ENCODE measurements around the gene MED13L.
"Not testable (repeated sequence)": the region's sequence is repeated elsewhere in the genome, so short reads cannot be mapped to it uniquely, and the experiment has no call there.

MED13L gene

DNA sequence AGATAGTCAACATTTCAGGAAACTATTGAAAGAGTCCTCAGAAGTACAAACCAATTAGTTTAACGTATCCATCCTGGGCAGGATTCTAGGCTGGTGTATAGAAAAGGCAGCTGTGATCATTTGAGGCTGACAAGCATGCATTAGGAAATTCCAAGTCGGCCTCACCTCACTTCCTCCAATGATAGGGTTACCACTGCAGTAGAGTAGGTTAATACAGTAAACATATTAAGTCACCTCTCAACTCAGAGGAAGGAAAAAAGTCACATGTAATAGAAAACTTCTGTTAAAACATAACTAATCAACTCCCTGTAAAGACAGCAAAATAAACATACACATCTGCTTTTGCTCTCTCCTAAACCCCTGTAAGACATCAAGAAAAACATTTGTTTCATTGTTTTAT, 33.5 kb downstream of the MED13L start:
- no peak overlapping the region for H3K9ac ChIP-seq
- peaks cover 0 to 28% (median 14%) of the 10 kb centered on the region in 11 experiments; a peak in 16 of 22 replicates for H3K36me3 ChIP-seq
- TF ChIP-seq Cebpa-rat (IDR thresholded peaks at IDR 0.05), result no peak
- H4K20me1 ChIP-seq, result peaks cover 96 to 98% (median 98%) of the 10 kb centered on the region in 11 experiments
- no peaks in the 10 kb centered on the region for H3K27me3 ChIP-seq
- peak overlapping the region in 8 of 11 experiments; percentile 2 to 85 (median 19); a peak in 8 of 22 replicates for H3K4me2 ChIP-seq
- H3K4me3 ChIP-seq, result no peak overlapping the region
- H3K27ac ChIP-seq, result no peak overlapping the region
- H3K9me3 ChIP-seq (replicated peaks in 1 of 11), result peaks cover 0 to 13% (median under 1%) of the 10 kb centered on the region in 11 experiments; a peak in 8 of 22 replicates
- peaks cover 7 to 93% (median 29%) of the 10 kb centered on the region in 10 experiments; a peak in 19 of 20 replicates for H3K4me1 ChIP-seq

DNA sequence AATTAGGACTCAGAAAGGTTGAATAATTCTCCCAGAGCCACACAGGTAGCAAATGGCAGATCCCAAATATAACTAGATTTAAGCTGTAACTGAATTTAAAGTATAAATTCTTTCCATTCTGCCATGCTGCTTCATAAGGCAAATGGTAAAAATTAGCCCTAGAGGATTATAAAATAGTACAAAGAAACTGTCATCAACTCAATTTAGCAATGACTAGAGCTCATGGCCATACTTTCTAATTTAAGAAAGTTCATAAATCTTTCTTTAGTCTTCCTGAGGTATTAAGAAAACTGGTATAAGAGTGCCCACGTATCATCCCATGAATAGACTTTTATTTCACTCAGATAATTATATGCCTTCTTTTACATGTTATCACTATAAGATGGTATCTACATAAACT, 34.8 kb downstream of the MED13L start:
- Histone ChIP-seq H3K9me3 (replicated peaks in 1 of 11) (peaks cover 0 to 13% (median 0%) of the 10 kb centered on the region in 11 experiments; a peak in 8 of 22 replicates), H3K27me3 (no peaks in the 10 kb centered on the region), H3K4me2 (peak overlapping the region in 2 of 11 experiments; percentile 81 to 85; a peak in 2 of 22 replicates), H4K20me1 (peaks cover 96 to 98% (median 98%) of the 10 kb centered on the region in 11 experiments), H3K4me1 (peaks cover 9 to 85% (median 33%) of the 10 kb centered on the region in 10 experiments; a peak in 19 of 20 replicates), H3K4me3 (no peak overlapping the region), H3K9ac (no peak overlapping the region), H3K27ac (no peak overlapping the region), H3K36me3 (peaks cover 0 to 28% (median 14%) of the 10 kb centered on the region in 11 experiments; a peak in 16 of 22 replicates)
- no peak for TF ChIP-seq Cebpa-rat (IDR thresholded peaks at IDR 0.05)

DNA sequence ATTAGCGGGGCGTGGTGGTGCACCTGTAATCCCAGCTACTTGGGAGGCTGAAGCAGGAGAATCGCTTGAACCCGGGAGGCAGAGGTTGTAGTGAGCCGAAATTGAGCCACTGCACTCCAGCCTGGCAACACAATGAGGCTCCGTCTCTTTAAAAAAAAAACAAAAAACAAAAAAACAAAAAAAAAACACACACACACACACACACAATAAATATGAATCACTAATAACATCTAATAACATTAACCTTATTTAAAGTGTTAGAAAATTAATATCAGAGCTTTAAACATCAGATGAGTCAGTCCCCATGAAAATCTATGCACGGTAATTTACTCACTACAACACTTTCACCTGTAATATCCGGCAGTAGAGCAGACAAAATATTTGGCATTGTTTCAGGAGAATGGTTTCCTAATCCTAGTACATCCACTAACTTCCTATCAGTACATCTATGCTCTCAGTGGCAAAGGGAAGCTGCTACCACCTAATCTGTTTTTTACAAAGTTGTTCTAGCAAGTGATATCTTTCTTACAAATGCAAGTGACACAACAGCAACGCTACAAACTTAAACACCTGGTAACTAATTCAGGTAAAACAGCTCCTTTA, 36.2 kb downstream of the MED13L start:
- peaks cover 0 to 30% (median 18%) of the 10 kb centered on the region in 11 experiments; a peak in 17 of 22 replicates for H3K36me3 ChIP-seq
- peaks cover 24 to 86% (median 43%) of the 10 kb centered on the region in 10 experiments for H3K4me1 ChIP-seq
- H3K9ac ChIP-seq, result no peak overlapping the region
- no peak overlapping the region for H3K4me3 ChIP-seq
- 0 out of 22 replicates have a peak overlapping the region, but pooled peaks of 1 of the 11 experiments have one; percentile 26 for H3K4me2 ChIP-seq
- no peak for TF ChIP-seq Cebpa-rat (IDR thresholded peaks at IDR 0.05)
- H3K27ac ChIP-seq, result no peak overlapping the region
- H3K9me3 ChIP-seq (replicated peaks in 1 of 11), result peaks cover 0 to 13% (median 0%) of the 10 kb centered on the region in 11 experiments; a peak in 8 of 22 replicates
- H4K20me1 ChIP-seq, result peaks cover 98 to 100% (median 100%) of the 10 kb centered on the region in 11 experiments
- no peaks in the 10 kb centered on the region for H3K27me3 ChIP-seq

DNA sequence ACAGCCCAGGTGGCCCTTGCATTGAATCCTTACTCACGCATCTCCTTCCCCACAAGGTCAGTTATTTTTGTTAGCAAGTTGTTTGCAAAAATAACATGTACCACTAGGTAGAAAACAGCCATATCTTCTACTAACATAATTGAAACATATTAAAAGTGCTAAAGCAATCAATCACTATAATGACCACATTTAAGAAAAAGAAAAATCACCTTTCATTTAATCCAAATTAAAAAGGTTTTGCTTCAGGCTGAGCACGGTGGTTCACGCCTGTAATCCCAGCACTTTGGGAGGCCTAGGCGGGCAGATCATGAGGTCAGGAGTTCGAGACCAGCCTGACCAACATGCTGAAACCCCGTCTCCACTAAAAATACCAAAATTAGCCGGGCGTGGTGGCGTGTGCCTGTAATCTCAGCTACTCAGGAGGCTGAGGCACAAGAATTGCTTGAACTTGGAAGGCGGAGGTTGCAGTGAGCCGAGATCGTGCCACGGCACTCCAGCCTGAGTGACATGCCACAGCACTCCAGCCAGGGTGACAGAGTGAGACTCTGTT, 38.8 kb downstream of the MED13L start:
- Histone ChIP-seq H3K4me2 (peak overlapping the region in 8 of 11 experiments; percentile 12 to 35 (median 22); a peak in 8 of 22 replicates), H4K20me1 (peaks cover 93 to 100% (median 98%) of the 10 kb centered on the region in 11 experiments), H3K9me3 (replicated peaks in 1 of 11) (peaks cover 0 to 13% (median 0%) of the 10 kb centered on the region in 11 experiments; a peak in 8 of 22 replicates), H3K36me3 (peaks cover 11 to 36% (median 28%) of the 10 kb centered on the region in 11 experiments; a peak in 21 of 22 replicates), H3K4me1 (peaks cover 18 to 67% (median 33%) of the 10 kb centered on the region in 10 experiments)
- H3K4me3 ChIP-seq, H3K27me3 ChIP-seq, H3K9ac ChIP-seq, H3K27ac ChIP-seq: not testable (repeated sequence)

DNA sequence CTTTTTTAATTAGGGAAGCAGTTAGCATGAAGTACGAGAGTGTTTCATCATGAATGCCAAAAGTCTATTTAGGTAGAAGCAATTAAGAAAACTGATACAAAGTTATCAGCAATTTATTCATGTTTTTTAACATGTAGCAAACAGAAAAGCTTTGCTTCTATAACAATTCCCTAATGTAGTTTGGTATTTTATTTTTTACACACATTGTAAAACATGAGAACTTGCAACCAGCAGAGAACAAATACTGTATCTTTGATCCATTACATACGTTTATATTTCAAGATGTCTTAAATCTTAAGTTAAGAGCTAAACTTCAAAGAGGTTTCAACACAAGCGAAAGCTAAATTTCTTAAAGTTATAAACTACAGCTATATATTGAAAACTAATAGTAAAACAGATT, 39.3 kb downstream of the MED13L start:
- H3K27me3 ChIP-seq, result no peaks in the 10 kb centered on the region
- no peak overlapping the region for H3K9ac ChIP-seq
- H3K36me3 ChIP-seq, result peaks cover 11 to 39% (median 31%) of the 10 kb centered on the region in 11 experiments; a peak in 21 of 22 replicates
- no peak overlapping the region for H3K4me3 ChIP-seq
- H3K27ac ChIP-seq, result no peak overlapping the region
- H4K20me1 ChIP-seq, result peaks cover 93 to 100% (median 98%) of the 10 kb centered on the region in 11 experiments
- peaks cover 16 to 62% (median 31%) of the 10 kb centered on the region in 10 experiments for H3K4me1 ChIP-seq
- peaks cover 0 to 13% (median 0%) of the 10 kb centered on the region in 11 experiments; a peak in 7 of 22 replicates for H3K9me3 ChIP-seq (replicated peaks in 1 of 11)
- no peak for TF ChIP-seq Cebpa-rat (IDR thresholded peaks at IDR 0.05)
- H3K4me2 ChIP-seq, result peak overlapping the region in 4 of 11 experiments; percentile 15 to 32 (median 22); a peak in 3 of 22 replicates

DNA sequence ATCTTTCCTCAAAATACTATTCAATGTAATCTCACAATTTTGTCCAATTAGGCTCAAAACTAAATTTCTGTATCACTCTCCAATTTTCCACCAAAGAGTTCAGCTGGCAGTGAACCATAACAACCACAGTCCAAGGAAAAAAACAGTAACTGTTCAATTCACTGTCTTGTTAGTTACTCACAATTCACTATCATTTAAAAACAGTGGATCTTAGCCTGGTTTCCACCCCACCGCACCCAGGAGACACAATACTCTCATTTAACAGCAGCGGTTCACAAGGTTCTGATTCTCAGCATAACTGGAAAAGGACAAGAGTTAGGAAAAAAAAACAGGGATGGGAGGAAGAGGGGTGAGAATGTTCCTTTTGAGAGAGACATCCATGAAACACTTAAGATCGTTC, 40.5 kb downstream of the MED13L start:
- Histone ChIP-seq H3K27me3 (no peaks in the 10 kb centered on the region), H3K4me3 (no peak overlapping the region), H3K4me2 (peak overlapping the region in 10 of 11 experiments; percentile 5 to 44 (median 24); a peak in 13 of 22 replicates), H4K20me1 (peaks cover 92 to 100% (median 98%) of the 10 kb centered on the region in 11 experiments), H3K27ac (peak overlapping the region in 2 of 11 experiments; percentile 7 to 27; a peak in 1 of 22 replicates), H3K4me1 (peaks cover 15 to 53% (median 31%) of the 10 kb centered on the region in 10 experiments), H3K9me3 (replicated peaks in 1 of 11) (peaks cover 0 to 13% (median 0%) of the 10 kb centered on the region in 11 experiments; a peak in 7 of 22 replicates), H3K36me3 (peaks cover 11 to 50% (median 37%) of the 10 kb centered on the region in 11 experiments; a peak in 21 of 22 replicates), H3K9ac (0 out of 22 replicates have a peak overlapping the region, but pooled peaks of 2 of the 11 experiments have one; percentile 3 to 21)
- TF ChIP-seq Cebpa-rat (IDR thresholded peaks at IDR 0.05), result no peak

DNA sequence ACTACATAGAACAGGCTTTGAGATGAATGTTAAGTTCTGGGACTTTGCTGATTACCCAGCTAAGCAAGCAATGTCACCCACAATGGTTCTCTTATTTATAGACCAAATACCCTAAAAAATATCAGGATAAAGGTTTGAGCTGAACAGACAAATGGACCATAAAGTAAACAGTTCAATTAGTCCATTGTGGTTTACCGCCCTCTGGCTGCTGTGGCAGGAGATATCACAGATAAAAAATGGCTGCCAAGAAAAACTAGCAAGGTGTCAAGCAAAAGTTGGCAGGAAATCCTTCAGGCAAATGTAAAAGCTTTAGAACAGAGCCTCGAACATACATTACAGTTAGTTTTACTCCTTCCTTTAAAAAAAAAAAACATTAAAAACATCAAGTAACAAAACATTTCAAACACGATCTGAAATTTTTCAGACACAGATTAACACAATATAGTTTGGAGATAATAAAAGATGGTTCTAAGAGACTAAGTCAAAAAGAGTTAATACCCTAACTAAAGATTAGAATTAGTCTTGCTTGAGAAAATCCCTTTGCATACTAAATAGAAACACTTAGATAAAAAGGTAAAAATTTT, 41.3 kb downstream of the MED13L start:
- Histone ChIP-seq H3K4me2 (peak overlapping the region in 7 of 11 experiments; percentile 1 to 57 (median 16); a peak in 9 of 22 replicates), H3K9ac (0 out of 22 replicates have a peak overlapping the region, but pooled peaks of 1 of the 11 experiments have one; percentile 21), H3K4me3 (no peak overlapping the region)

DNA sequence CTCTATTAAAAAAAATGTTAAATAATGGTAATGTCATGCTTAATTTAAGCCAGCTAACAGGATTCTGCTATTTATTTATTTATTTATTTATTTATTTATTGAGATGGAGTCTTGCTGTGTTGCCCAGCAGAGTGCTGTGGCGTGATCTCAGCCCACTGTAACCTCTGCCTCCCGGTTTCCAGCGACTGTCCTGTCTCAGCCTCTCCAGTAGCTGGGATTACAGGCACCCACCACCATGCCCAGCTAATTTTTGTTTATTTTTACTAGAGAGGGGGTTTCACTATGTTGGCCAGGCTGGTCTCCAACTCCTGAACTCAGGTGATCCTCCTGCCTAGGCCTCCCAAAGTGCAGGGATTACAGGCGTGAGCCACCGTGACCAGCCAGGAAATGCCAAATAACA, 43.3 kb downstream of the MED13L start:
- H3K9ac ChIP-seq; H3K27ac ChIP-seq; H3K27me3 ChIP-seq; H3K9me3 ChIP-seq (replicated peaks in 1 of 11); H3K4me3 ChIP-seq; H3K4me2 ChIP-seq: not testable (repeated sequence)
- H3K4me1 ChIP-seq, result peaks cover 15 to 33% (median 30%) of the 10 kb centered on the region in 10 experiments
- peaks cover 82 to 100% (median 91%) of the 10 kb centered on the region in 11 experiments for H4K20me1 ChIP-seq
- H3K36me3 ChIP-seq, result peaks cover 26 to 58% (median 44%) of the 10 kb centered on the region in 11 experiments

More for the DNA sequence above, 41.3 kb downstream of the MED13L start:
- H3K27ac ChIP-seq, result 0 out of 22 replicates have a peak overlapping the region, but pooled peaks of 1 of the 11 experiments have one; percentile 27
- peaks cover 15 to 46% (median 31%) of the 10 kb centered on the region in 10 experiments for H3K4me1 ChIP-seq
- peaks cover 92 to 100% (median 98%) of the 10 kb centered on the region in 11 experiments for H4K20me1 ChIP-seq
- no peaks in the 10 kb centered on the region for H3K27me3 ChIP-seq
- peaks cover 17 to 53% (median 42%) of the 10 kb centered on the region in 11 experiments; a peak in 21 of 22 replicates for H3K36me3 ChIP-seq
- no peak for TF ChIP-seq Cebpa-rat (IDR thresholded peaks at IDR 0.05)
- peaks cover 0 to 11% (median 0%) of the 10 kb centered on the region in 11 experiments; a peak in 6 of 22 replicates for H3K9me3 ChIP-seq (replicated peaks in 1 of 11)

Data from BLaER1 treated with 17β-estradiol and CSF1 and Interleukin-3, amounts not matched to agents 10 nM and 100 nM (cell line).